Naive thymus-derived CD8-positive, alpha-beta T cell (primary cell): ENCODE data around the gene ENTPD1. TPM values are rescaled to one million over a fixed set of nuclear protein-coding genes. Genes with fewer than 3 reads are reported as not detected.

Experiments used
- ATAC-seq, 2 donors: fragments of 150-1000 bp; cut with Tn5 transposase in 1 of 2; sonication (Bioruptor Pico), chemical (Tn5 transposase) in 1 of 2; 1 replicate in 1 of 2; 2 replicates in 1 of 2; pipeline ENCODE4 v1.10.0; 2021; ENCODE audit warnings: mild to moderate bottlenecking in 2 of 2, moderate library complexity in 2 of 2
- POLR2A ChIA-PET: fragments of 350-600 bp; sonication (Branson Sonifier 250); formaldehyde crosslinking; loops from one replicate; lab custom pipeline; 2021; ENCODE audit warnings: antibody characterized with exemption; lab: Charles Lee
- DNase-seq, 10 donors: peaks; one replicate each; pipeline versions ENCODE4 v3.0.0 to v3.0.0-alpha.2; 2020 to 2022
- H3K27ac Mint-ChIP-seq, 10 donors: one replicate each; pipeline ENCODE4 v1.8.0; 2020 to 2022; ENCODE audit warnings: mild to moderate bottlenecking in 10 of 10, mixed read lengths in 10 of 10, moderate library complexity in 4 of 10, inconsistent platforms in 1 of 10
- H3K27me3 Mint-ChIP-seq, 5 donors: one replicate each; pipeline ENCODE4 v1.8.0; 2021 to 2022; ENCODE audit warnings: mixed read lengths in 5 of 5
- H3K36me3 Mint-ChIP-seq, 3 donors: one replicate each; pipeline ENCODE4 v1.8.0; 2020 to 2022; ENCODE audit warnings: mixed read lengths in 3 of 3, mild to moderate bottlenecking in 2 of 3, inconsistent platforms in 1 of 3
- H3K4me1 Mint-ChIP-seq, 4 donors: one replicate each; pipeline ENCODE4 v1.8.0; 2021 to 2022; ENCODE audit warnings: mixed read lengths in 4 of 4
- H3K4me3 Mint-ChIP-seq, 10 donors: one replicate each; pipeline ENCODE4 v1.8.0; 2020 to 2022; ENCODE audit warnings: mild to moderate bottlenecking in 10 of 10, mixed read lengths in 10 of 10, moderate library complexity in 6 of 10, inconsistent platforms in 1 of 10
- H3K9me3 Mint-ChIP-seq, 9 donors: one replicate each; pipeline ENCODE4 v1.8.0; 2020 to 2022; ENCODE audit warnings: mixed read lengths in 9 of 9, mild to moderate bottlenecking in 3 of 9, inconsistent platforms in 1 of 9, moderate library complexity in 1 of 9
- polyA plus RNA-seq, 3 donors: library from polyadenylated mRNA; unstranded; fragments of 300-500 nt; fragmentation: Illumina TruSeq; gene quantifications; one replicate each; pipeline ENCODE4 v1.2.3, GENCODE V29; 2021
- total RNA-seq, 8 experiments: library from RNA in 2 of 8; stranded (reverse) in 2 of 8; gene quantifications; one replicate each; pipeline ENCODE4 v1.2.3 and lab custom pipeline; 2021 to 2026

Gene ENTPD1
- total and polyA plus RNA-seq, 5 experiments from 2014 or later, result 0.16 to 1.6 (median 0.25) TPM

GRCh38 chr10:95830044-95830443 lies 74.1 kb downstream of the ENTPD1 start:
- ATAC-seq (no peak), DNase-seq (no peak)
- no peaks in the 10 kb centered on the region for H3K9me3 Mint-ChIP-seq
- H3K4me1 Mint-ChIP-seq, result peaks cover 0 to 37% (median under 1%) of the 10 kb centered on the region in 4 donors
- no peaks in the 10 kb centered on the region for H3K27me3 Mint-ChIP-seq
- H3K27ac Mint-ChIP-seq, result peak overlapping the region in 1 of 10 donors; percentile 94
- POLR2A ChIA-PET, result no interaction called here
- H3K4me3 Mint-ChIP-seq, result no peak overlapping the region
- no peaks in the 10 kb centered on the region for H3K36me3 Mint-ChIP-seq

GRCh38 chr10:95831076-95831475 lies 75.1 kb downstream of the ENTPD1 start:
- Mint-ChIP-seq H3K9me3 (no peaks in the 10 kb centered on the region), H3K27me3 (no peaks in the 10 kb centered on the region), H3K4me3 (no peak overlapping the region), H3K27ac (peak overlapping the region in 1 of 10 donors; percentile 94), H3K36me3 (no peaks in the 10 kb centered on the region), H3K4me1 (peaks cover 0 to 47% (median under 1%) of the 10 kb centered on the region in 4 donors)
- no peak for ATAC-seq
- POLR2A ChIA-PET, result no interaction called here
- DNase-seq, result no peak

- Mint-ChIP-seq H3K27ac (peak overlapping the region in 2 of 10 donors; percentile 65 to 94), H3K4me3 (no peak overlapping the region), H3K9me3 (no peaks in the 10 kb centered on the region), H3K27me3 (no peaks in the 10 kb centered on the region), H3K4me1 (peaks cover 0 to 50% (median under 1%) of the 10 kb centered on the region in 4 donors), H3K36me3 (no peaks in the 10 kb centered on the region)
- ATAC-seq (no peak), DNase-seq (no peak)
- POLR2A ChIA-PET, result no interaction called here
These were observed 75.6 kb downstream of the ENTPD1 start for GRCh38 chr10:95831515-95831914.

DNA sequence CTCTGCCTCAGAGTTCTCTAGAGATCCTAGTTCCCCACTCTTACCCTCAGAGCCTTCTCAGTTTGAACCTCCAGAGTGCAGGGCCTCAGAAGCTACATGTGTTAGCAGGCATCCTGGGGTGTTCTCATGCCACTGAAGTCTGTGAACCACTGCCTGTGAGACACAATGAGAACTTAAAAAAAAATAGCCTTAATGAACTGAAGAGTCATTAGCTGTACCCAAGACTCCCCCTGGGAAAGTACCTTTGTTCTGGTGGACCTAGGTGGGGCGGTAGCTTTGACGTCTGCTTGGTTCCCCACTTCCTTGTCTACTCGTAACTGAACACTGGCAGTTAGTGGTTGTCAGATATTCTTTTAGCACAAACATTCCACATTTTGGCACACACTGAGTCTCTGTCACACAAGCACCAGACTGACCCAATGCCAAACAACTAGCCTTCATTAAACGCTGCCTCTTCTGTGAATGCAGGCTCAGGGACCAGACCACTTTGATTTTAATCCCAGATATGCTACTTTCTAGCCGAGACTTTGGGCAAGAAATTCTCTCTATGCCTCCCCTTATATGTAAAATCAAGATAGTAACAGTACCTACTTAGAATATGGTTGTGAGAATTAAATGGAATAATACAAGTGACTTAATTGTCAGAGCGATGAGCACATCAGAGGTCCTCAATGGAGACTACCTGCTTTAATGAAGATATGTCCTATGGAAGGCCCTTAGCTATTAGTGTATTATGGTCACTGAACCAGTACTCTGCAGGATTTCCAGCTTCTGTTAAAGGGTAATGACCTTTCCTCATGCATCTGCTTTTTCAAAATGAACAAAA lies 76.5 kb downstream of the ENTPD1 start:
- Mint-ChIP-seq H3K36me3 (no peaks in the 10 kb centered on the region), H3K27me3 (no peaks in the 10 kb centered on the region), H3K4me3 (peak overlapping the region in 1 of 10 donors; percentile 60), H3K27ac (peak overlapping the region in 8 of 10 donors; percentile 6 to 94 (median 66)), H3K9me3 (no peaks in the 10 kb centered on the region), H3K4me1 (peaks cover 0 to 59% (median under 1%) of the 10 kb centered on the region in 4 donors)
- peak; percentile 45 to 88 for ATAC-seq
- DNase-seq, result peak in 3 of 10 donors; percentile 22 to 62 (median 46)
- POLR2A ChIA-PET, result no interaction called here

DNA sequence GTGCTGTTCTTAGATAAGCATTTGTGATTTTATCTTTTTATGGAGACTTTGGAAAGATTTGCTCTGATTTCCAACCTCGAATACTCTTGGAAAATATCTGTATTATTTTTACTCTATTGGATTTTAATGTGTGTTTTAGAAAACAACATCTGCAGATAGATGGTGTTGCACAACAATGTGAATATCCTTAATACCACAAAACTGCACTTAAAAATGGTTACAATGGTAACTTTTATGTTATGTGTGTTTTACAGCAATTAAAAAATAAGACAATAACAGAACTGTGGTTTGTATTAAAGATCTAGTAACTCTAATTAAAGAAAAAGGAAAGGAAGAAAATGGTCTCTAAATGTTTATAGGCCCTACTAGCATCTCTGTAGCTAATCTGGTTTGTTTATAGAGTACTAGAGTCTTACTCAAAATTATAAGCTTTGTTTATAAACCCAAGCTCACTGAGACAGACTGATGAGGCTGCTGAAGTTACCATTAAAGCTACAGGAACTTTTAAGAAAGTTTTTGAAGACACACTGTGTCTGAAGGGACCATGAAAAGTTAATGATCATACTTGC lies 77.2 kb downstream of the ENTPD1 start:
- Mint-ChIP-seq H3K36me3 (no peaks in the 10 kb centered on the region), H3K9me3 (no peaks in the 10 kb centered on the region), H3K4me3 (no peak overlapping the region), H3K27me3 (peaks cover 0 to 3% (median 0%) of the 10 kb centered on the region in 5 donors), H3K27ac (peak overlapping the region in 2 of 10 donors; percentile 18 to 94), H3K4me1 (peaks cover 0 to 66% (median under 1%) of the 10 kb centered on the region in 4 donors)
- ATAC-seq, result no peak
- no peak for DNase-seq
- POLR2A ChIA-PET, result no interaction called here

- Mint-ChIP-seq H3K9me3 (no peaks in the 10 kb centered on the region), H3K36me3 (no peaks in the 10 kb centered on the region), H3K27me3 (peaks cover 0 to 3% (median 0%) of the 10 kb centered on the region in 5 donors), H3K4me3 (no peak overlapping the region), H3K27ac (peak overlapping the region in 2 of 10 donors; percentile 54 to 55), H3K4me1 (peaks cover 0 to 73% (median under 1%) of the 10 kb centered on the region in 4 donors)
- DNase-seq, result no peak
- no peak for ATAC-seq
- POLR2A ChIA-PET, result no interaction called here
These were observed 78.4 kb downstream of the ENTPD1 start for GRCh38 chr10:95834406-95834805.

DNA sequence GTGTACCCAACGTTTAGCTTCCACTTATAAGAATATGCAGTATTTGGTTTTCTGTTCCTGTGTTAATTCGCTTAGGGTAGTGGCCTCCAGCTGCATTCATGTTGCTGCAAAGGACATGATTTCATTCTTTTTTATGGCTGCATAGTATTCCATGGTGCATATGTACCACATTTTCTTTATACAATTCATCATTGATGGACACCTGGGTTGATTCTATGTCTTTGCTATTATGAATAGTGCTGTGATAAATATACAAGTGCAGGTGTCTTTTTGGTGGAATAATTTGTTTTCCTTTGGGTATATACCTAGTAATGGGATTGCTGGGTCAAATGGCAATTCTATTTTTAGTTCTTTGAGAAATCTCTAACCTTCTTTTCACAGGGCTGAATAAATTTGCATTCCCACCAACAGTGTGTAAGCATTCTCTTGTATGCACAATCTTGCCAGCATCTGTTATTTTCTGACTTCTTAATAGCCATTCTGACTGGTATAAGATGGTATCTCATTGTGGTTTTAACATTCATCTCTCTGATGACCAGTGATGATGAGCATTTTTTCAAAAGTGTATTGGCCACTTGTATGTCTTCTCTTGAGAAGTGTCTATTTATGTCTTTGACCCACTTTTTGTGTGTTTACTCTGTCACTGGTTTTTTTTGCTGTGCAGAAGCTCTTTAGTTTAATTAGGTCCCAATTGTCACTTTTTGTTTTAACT lies 79.3 kb downstream of the ENTPD1 start:
- H3K9me3 Mint-ChIP-seq, result no peaks in the 10 kb centered on the region
- H3K4me3 Mint-ChIP-seq, result no peak overlapping the region
- H3K27ac Mint-ChIP-seq, result peak overlapping the region in 1 of 10 donors; percentile 25
- DNase-seq, result no peak
- ATAC-seq, result no peak
- H3K27me3 Mint-ChIP-seq, result peaks cover 0 to 3% (median 0%) of the 10 kb centered on the region in 5 donors
- POLR2A ChIA-PET, result no interaction called here
- peaks cover 0 to 80% (median under 1%) of the 10 kb centered on the region in 4 donors for H3K4me1 Mint-ChIP-seq
- no peaks in the 10 kb centered on the region for H3K36me3 Mint-ChIP-seq

DNA sequence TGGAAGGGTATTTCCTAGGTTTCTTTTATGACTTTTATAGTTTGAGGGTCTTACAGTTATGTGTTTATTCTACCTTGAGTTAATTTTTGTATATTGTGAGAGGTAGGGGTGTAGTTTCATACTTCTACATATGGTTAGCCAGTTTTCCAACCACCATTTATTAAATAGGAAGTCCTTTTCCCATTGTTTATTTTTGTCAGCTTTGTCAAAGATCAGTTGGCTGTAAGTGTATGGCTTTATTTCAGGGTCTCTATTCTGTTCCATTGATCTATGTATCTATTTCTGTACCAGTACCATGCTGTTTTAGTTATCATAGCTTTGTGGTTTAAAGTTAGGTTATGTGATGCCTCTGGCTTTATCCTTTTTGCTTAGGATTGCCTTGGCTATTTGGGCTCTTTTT lies 79.9 kb downstream of the ENTPD1 start:
- DNase-seq (no peak), ATAC-seq (no peak)
- peaks cover 0 to 3% (median 0%) of the 10 kb centered on the region in 5 donors for H3K27me3 Mint-ChIP-seq
- peak overlapping the region in 1 of 10 donors; percentile 25 for H3K27ac Mint-ChIP-seq
- H3K9me3 Mint-ChIP-seq, result no peaks in the 10 kb centered on the region
- POLR2A ChIA-PET, result no interaction called here
- H3K4me1 Mint-ChIP-seq, result peaks cover 0 to 81% (median under 1%) of the 10 kb centered on the region in 4 donors
- no peaks in the 10 kb centered on the region for H3K36me3 Mint-ChIP-seq
- H3K4me3 Mint-ChIP-seq, result no peak overlapping the region

DNA sequence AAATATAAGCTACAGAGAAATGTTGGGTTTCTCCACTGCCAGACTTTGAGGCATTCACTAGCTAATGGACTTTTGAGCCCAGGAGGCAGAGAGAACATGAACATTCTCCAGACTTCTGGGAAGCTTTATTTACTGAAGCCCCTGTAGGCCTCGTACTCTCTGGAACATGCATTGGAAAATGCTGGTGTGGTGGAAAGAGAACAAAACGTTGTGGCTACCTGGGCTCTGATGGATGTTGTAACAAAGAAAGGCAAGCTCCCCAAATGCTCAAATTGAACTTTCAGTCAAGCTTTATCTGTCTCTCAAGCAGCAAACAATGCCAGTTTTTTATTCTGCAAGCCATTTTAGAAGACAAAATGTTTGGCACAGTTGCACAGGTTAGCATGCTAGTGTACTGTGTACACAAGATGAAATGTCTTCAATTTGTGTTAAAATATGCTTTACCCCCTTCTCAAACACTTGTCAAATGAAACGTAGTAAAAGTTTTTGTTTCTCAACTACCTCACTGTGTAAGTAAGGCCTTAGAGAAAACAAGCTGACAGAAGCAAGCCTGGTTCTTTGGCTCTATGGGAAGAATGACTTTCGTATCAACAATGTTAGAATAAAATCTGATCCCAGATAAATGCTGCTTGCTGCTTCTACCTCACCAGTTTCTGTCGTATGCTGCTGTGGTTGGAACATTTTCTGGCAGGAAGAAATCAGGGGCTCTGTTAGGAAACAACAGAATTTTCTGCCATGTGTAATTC lies 80.8 kb downstream of the ENTPD1 start:
- no peaks in the 10 kb centered on the region for H3K36me3 Mint-ChIP-seq
- H3K27ac Mint-ChIP-seq, result peak overlapping the region in 1 of 10 donors; percentile 71
- ATAC-seq, result no peak
- H3K9me3 Mint-ChIP-seq, result no peaks in the 10 kb centered on the region
- peaks cover 0 to 3% (median 0%) of the 10 kb centered on the region in 5 donors for H3K27me3 Mint-ChIP-seq
- H3K4me1 Mint-ChIP-seq, result peaks cover 0 to 80% (median 2%) of the 10 kb centered on the region in 4 donors
- no peak for DNase-seq
- no peak overlapping the region for H3K4me3 Mint-ChIP-seq
- POLR2A ChIA-PET, result no interaction called here

DNA sequence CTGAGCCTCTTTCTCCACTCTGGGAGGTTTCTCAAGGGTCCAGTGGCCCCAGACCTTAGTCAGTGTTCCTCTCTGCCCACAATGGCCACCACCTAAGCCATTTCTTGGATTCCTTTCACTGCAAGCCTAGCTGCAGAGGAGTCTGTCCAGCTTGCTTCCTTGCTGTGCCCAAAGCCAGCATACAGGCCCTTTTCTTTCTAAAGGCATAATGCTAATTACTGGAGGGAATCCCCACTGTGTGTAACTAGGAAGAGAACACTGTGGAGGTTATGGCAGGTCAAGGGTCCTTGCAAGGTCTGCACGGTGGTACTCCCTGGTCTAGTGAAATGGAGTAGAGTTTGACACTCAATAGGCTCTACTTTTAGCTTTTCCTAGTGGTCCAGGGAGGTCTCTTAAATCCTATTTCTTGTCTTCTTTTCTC lies 81.4 kb downstream of the ENTPD1 start:
- Mint-ChIP-seq H3K27ac (peak overlapping the region in 1 of 10 donors; percentile 71), H3K27me3 (peaks cover 0 to 3% (median 0%) of the 10 kb centered on the region in 5 donors), H3K4me1 (peaks cover 0 to 76% (median 3%) of the 10 kb centered on the region in 4 donors), H3K36me3 (no peaks in the 10 kb centered on the region), H3K4me3 (peak overlapping the region in 1 of 10 donors; percentile 39), H3K9me3 (no peaks in the 10 kb centered on the region)
- DNase-seq (no peak), ATAC-seq (no peak)
- POLR2A ChIA-PET, result no interaction called here

GRCh38 chr10:95837783-95838182 lies 81.8 kb downstream of the ENTPD1 start:
- no peaks in the 10 kb centered on the region for H3K36me3 Mint-ChIP-seq
- peaks cover 0 to 4% (median 2%) of the 10 kb centered on the region in 5 donors for H3K27me3 Mint-ChIP-seq
- POLR2A ChIA-PET, result no interaction called here
- peak overlapping the region in 1 of 10 donors; percentile 71 for H3K27ac Mint-ChIP-seq
- DNase-seq, result peak in 1 of 10 donors; percentile 12
- peak in 1 of 2 donors; percentile 11 for ATAC-seq
- H3K4me1 Mint-ChIP-seq, result peaks cover 0 to 71% (median 2%) of the 10 kb centered on the region in 4 donors
- H3K9me3 Mint-ChIP-seq, result no peaks in the 10 kb centered on the region
- peak overlapping the region in 1 of 10 donors; percentile 39 for H3K4me3 Mint-ChIP-seq

- H3K4me3 Mint-ChIP-seq, result no peak overlapping the region
- POLR2A ChIA-PET, result no interaction called here
- H3K4me1 Mint-ChIP-seq, result peaks cover 0 to 54% (median 2%) of the 10 kb centered on the region in 4 donors
- no peak for DNase-seq
- H3K36me3 Mint-ChIP-seq, result no peaks in the 10 kb centered on the region
- ATAC-seq, result no peak
- H3K27me3 Mint-ChIP-seq, result peaks cover 0 to 16% (median 10%) of the 10 kb centered on the region in 5 donors
- H3K27ac Mint-ChIP-seq, result no peak overlapping the region
- no peaks in the 10 kb centered on the region for H3K9me3 Mint-ChIP-seq
These were observed 84.2 kb downstream of the ENTPD1 start for GRCh38 chr10:95840121-95840520.
